DND-41 (cell line): ENCODE results near the gene KIAA1328.

Source experiments
- ATAC-seq: fragments of 200-7000 bp; cut with Tn5 transposase; 3 replicates; pipeline ENCODE4 v1.9.1; 2021; ENCODE audit warnings: low read depth; ENCODE audit not compliant: insufficient read depth
- DNase-seq: peaks from one replicate; pipeline ENCODE4 v3.0.0-alpha.2; 2020
- H2AFZ ChIP-seq: 2 replicates; pipeline ENCODE4 v1.6.0; 2012; ENCODE audit warnings: low read depth, low read length
- H3K27ac ChIP-seq: 2 replicates; pipeline ENCODE4 v1.5.1; 2012; ENCODE audit warnings: low read length, inconsistent platforms
- H3K27me3 ChIP-seq: fragments of 200-600 bp; sonication (generic); 2 replicates; pipeline ENCODE4 v1.6.0; 2012; ENCODE audit warnings: low read length, mild to moderate bottlenecking, inconsistent platforms; ENCODE audit not compliant: insufficient read depth, poor library complexity
- H3K36me3 ChIP-seq: 2 replicates; pipeline ENCODE4 v1.5.1; 2012; ENCODE audit warnings: low read length, inconsistent platforms; ENCODE audit not compliant: insufficient read depth
- H3K4me1 ChIP-seq: 2 replicates; pipeline ENCODE4 v1.5.1; 2012; ENCODE audit warnings: mild to moderate bottlenecking, low read length; ENCODE audit not compliant: insufficient read depth
- H3K4me2 ChIP-seq: 2 replicates; pipeline ENCODE4 v1.6.0; 2012; ENCODE audit warnings: mild to moderate bottlenecking, moderate library complexity, low read length, inconsistent platforms; ENCODE audit not compliant: insufficient read depth
- H3K4me3 ChIP-seq, 2 experiments: fragments of 200-600 bp in 1 of 2; shearing (Covaris generic) in 1 of 2; 2 replicates each; pipeline ENCODE4 v1.5.1; 2012 to 2016; ENCODE audit warnings: inconsistent platforms in 2 of 2, low read length in 2 of 2, mild to moderate bottlenecking in 2 of 2, low read depth in 1 of 2, moderate library complexity in 1 of 2
- H3K79me2 ChIP-seq: 2 replicates; pipeline ENCODE4 v1.6.0; 2012; ENCODE audit warnings: low read length, inconsistent platforms; ENCODE audit not compliant: insufficient read depth
- H3K9ac ChIP-seq: 2 replicates; pipeline ENCODE4 v1.6.0; 2012; ENCODE audit warnings: low read depth, mild to moderate bottlenecking, inconsistent platforms, low read length, moderate library complexity
- H3K9me3 ChIP-seq: 2 replicates; pipeline ENCODE4 v1.5.1; 2012; ENCODE audit warnings: low read length, moderate library complexity, mild to moderate bottlenecking, inconsistent platforms; ENCODE audit not compliant: insufficient read depth, severe bottlenecking
- H4K20me1 ChIP-seq: 2 replicates; pipeline ENCODE4 v1.6.0; 2012; ENCODE audit warnings: low read length; ENCODE audit not compliant: insufficient read depth
- CTCF ChIP-seq: IDR thresholded peaks from 2 replicates; pipeline ENCODE4 v1.5.1; 2012; ENCODE audit warnings: borderline replicate concordance, low read length, moderate library complexity, mild to moderate bottlenecking; ENCODE audit not compliant: poor library complexity, severe bottlenecking; ENCODE audit errors: extremely low read depth
- EZH2 ChIP-seq: IDR thresholded peaks from 3 replicates; pipeline ENCODE4 v1.6.1; 2012; ENCODE audit warnings: borderline replicate concordance, low read depth, mild to moderate bottlenecking, moderate library complexity, low read length, inconsistent platforms; ENCODE audit not compliant: severe bottlenecking

The KIAA1328 gene

DNA sequence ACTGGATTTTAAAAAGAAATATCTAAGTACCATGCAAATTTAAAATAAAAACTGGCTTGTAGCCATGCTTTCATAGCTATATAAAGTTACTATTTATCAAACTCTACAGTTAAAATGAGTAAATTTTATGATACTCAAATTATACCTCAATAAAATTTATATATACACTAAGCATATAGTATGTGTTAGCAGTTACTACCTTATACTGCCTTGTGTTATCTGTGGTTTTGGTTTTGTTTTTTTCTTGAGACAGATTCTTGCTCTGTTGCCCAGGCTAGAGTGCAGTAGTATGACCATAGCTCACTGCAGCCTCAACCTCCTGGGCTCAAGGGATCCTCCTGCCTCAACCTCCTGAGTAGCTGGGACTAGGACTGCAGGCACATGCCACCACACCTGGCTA, 342.1 kb downstream of the KIAA1328 start:
- no peaks in the 10 kb centered on the region for H3K4me1 ChIP-seq
- H3K79me2 ChIP-seq = no peaks in the 10 kb centered on the region
- no peaks in the 10 kb centered on the region for H3K27me3 ChIP-seq
- H3K9me3 ChIP-seq = no peaks in the 10 kb centered on the region
- no peak overlapping the region for H3K9ac ChIP-seq
- no peak for ATAC-seq
- H3K4me3 ChIP-seq = no peak overlapping the region
- H3K4me2 ChIP-seq = no peak overlapping the region
- H4K20me1 ChIP-seq = no peaks in the 10 kb centered on the region
- H2AFZ ChIP-seq = no peak overlapping the region
- no peaks in the 10 kb centered on the region for H3K36me3 ChIP-seq
- DNase-seq = no peak
- no peak overlapping the region for H3K27ac ChIP-seq
- TF ChIP-seq CTCF = no peak
- TF ChIP-seq EZH2 = no peak

DNA sequence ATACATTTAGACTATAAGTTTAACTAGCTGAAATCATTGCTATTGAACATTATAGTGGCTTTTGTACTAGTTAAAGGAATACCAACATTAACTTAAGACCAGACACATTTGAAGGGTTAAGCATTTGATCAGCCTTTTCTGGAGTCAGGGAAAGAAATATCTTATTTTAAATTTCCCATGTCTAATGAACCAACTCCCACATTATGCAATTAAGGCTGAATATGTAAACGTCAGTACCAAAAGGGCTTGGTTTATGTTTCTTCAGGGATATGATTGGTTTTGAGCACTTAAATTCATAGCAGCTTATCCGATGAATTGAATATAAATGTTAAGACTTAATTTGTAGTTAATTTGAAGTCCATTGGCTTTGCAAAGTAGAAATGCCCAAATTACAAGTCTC, 344.5 kb downstream of the KIAA1328 start:
- H3K27me3 ChIP-seq = no peaks in the 10 kb centered on the region
- H3K79me2 ChIP-seq = no peaks in the 10 kb centered on the region
- no peaks in the 10 kb centered on the region for H4K20me1 ChIP-seq
- ATAC-seq (no peak), DNase-seq (no peak)
- no peak overlapping the region for H3K4me2 ChIP-seq
- no peak for TF ChIP-seq CTCF
- TF ChIP-seq EZH2 = no peak
- H3K36me3 ChIP-seq = no peaks in the 10 kb centered on the region
- H3K27ac ChIP-seq = no peak overlapping the region
- H3K9ac ChIP-seq = no peak overlapping the region
- no peak overlapping the region for H3K4me3 ChIP-seq
- H2AFZ ChIP-seq = no peak overlapping the region
- H3K4me1 ChIP-seq = no peaks in the 10 kb centered on the region
- H3K9me3 ChIP-seq = no peaks in the 10 kb centered on the region

GRCh38 chr18:37175727-37176620, 347.0 kb downstream of the KIAA1328 start:
- H3K9me3 ChIP-seq = no peaks in the 10 kb centered on the region
- H2AFZ ChIP-seq = no peak overlapping the region
- DNase-seq (no peak), ATAC-seq (no peak)
- H3K4me2 ChIP-seq = no peak overlapping the region
- no peak overlapping the region for H3K9ac ChIP-seq
- no peaks in the 10 kb centered on the region for H3K36me3 ChIP-seq
- no peaks in the 10 kb centered on the region for H3K27me3 ChIP-seq
- no peak overlapping the region for H3K4me3 ChIP-seq
- no peak overlapping the region for H3K27ac ChIP-seq
- H3K4me1 ChIP-seq = no peaks in the 10 kb centered on the region
- H4K20me1 ChIP-seq = no peaks in the 10 kb centered on the region
- H3K79me2 ChIP-seq = no peaks in the 10 kb centered on the region
- no peak for TF ChIP-seq CTCF
- TF ChIP-seq EZH2 = no peak
